ENCODE results near the gene HINFP. TPM values are rescaled to one million over a fixed set of nuclear protein-coding genes. Genes with fewer than 3 reads are reported as not detected.

HINFP gene
- total and polyA plus RNA-seq, 9 of the 15 experiments (the other 6 are each of a cell fraction or from before 2014, with no cell fraction given) = 13.8 to 34.1 (median 22.5) TPM

GRCh38 chr11:119087747-119088241 is 33.6 kb upstream of the HINFP start (continued):
- TF ChIP-seq FIP1L1 (IDR thresholded peaks at IDR 0.05; ENCODE audit: low read depth, low read length, poor library complexity, severe bottlenecking) (no peak), COPS2 (conservative IDR thresholded peaks at IDR 0.05) (no peak), POLR3G (IDR thresholded peaks at IDR 0.05; ENCODE audit: extremely low read depth, insufficient read length, insufficient replicate concordance) (no peak), XRCC5 (IDR thresholded peaks at IDR 0.05; ENCODE audit: low read depth, low read length) (no peak; the same call in 1 of the 2 replicates), GTF3C2 (IDR thresholded peaks at IDR 0.05; ENCODE audit: borderline replicate concordance, extremely low read depth, insufficient read length) (no peak), ELK3 (CRISPR knock-in tag; IDR thresholded peaks at IDR 0.05) (no peak), FUS (optimal IDR thresholded peaks at IDR 0.05; ENCODE audit: low read depth, low read length) (no peak), MYC (IDR thresholded peaks at IDR 0.05; ENCODE audit: low read depth, low read length) (peak; percentile 63; the same call in 1 of the 2 replicates), MYC (CRISPR knock-in tag; IDR thresholded peaks at IDR 0.05; ENCODE audit: borderline replicate concordance, low read depth) (no peak), CHD4 (IDR thresholded peaks at IDR 0.05; ENCODE audit: insufficient read depth, insufficient replicate concordance, low read depth, low read length, poor library complexity, severe bottlenecking) (no peak), ZNF184 (CRISPR knock-in tag; IDR thresholded peaks at IDR 0.05) (no peak), GABPA (tag; conservative IDR thresholded peaks at IDR 0.05; ENCODE audit: low read depth) (peak; percentile 44; the same call in 1 of the 2 replicates), EHMT2 (IDR thresholded peaks at IDR 0.05) (no peak), ZNF511 (CRISPR knock-in tag; IDR thresholded peaks at IDR 0.05) (no peak), ZEB2 (IDR thresholded peaks at IDR 0.05) (peak; percentile 98), ZNF280A (IDR thresholded peaks at IDR 0.05; ENCODE audit: low read depth, partially characterized antibody) (no peak), KLF16 (IDR thresholded peaks at IDR 0.05) (peak; percentile 99), HEY1 (CRISPR knock-in tag; IDR thresholded peaks at IDR 0.05; ENCODE audit: borderline replicate concordance) (no peak; the same call in 1 of the 2 replicates), HDGF (IDR thresholded peaks at IDR 0.05) (no peak)
